Activated naive CD8-positive, alpha-beta T cell treated with anti-CD3 and anti-CD28 coated beads, Interleukin-2, amount 10 ng/mL, durations not matched to agents 7 days and 5 days (primary cell): Measurements from ENCODE around the gene CTNNBL1. TPM values are rescaled to one million over a fixed set of nuclear protein-coding genes. Genes with fewer than 3 reads are reported as not detected.
"Not testable (repeated sequence)": the region's sequence is repeated elsewhere in the genome, so short reads cannot be mapped to it uniquely, and the experiment has no call there.

Experiments used
- ATAC-seq: fragments of 150-1000 bp; cut with Tn5 transposase; one replicate; pipeline ENCODE4 v1.10.0; 2021; ENCODE audit warnings: low read depth, moderate library complexity
- POLR2A ChIA-PET: fragments of 350-600 bp; sonication (Branson Sonifier 250); formaldehyde crosslinking; loops from one replicate; lab custom pipeline; 2021; ENCODE audit warnings: antibody characterized with exemption; lab: Charles Lee
- DNase-seq: peaks from one replicate; pipeline ENCODE4 v3.0.0; 2021
- H3K27ac Mint-ChIP-seq: one replicate; pipeline ENCODE4 v1.8.0; 2022; ENCODE audit warnings: mild to moderate bottlenecking, mixed read lengths
- H3K27me3 Mint-ChIP-seq: one replicate; pipeline ENCODE4 v1.8.0; 2022; ENCODE audit warnings: mild to moderate bottlenecking, moderate library complexity, mixed read lengths
- H3K36me3 Mint-ChIP-seq: one replicate; pipeline ENCODE4 v1.8.0; 2021; ENCODE audit warnings: mild to moderate bottlenecking, mixed read lengths
- H3K4me1 Mint-ChIP-seq: one replicate; pipeline ENCODE4 v1.8.0; 2021; ENCODE audit warnings: mixed read lengths
- H3K4me3 Mint-ChIP-seq: one replicate; pipeline ENCODE4 v1.8.0; 2022; ENCODE audit warnings: mild to moderate bottlenecking, moderate library complexity, mixed read lengths
- H3K9me3 Mint-ChIP-seq: one replicate; pipeline ENCODE4 v1.8.0; 2021; ENCODE audit warnings: mixed read lengths
- total RNA-seq, 2 experiments: library from RNA; stranded (reverse); gene quantifications; one replicate each; pipeline ENCODE4 v1.2.3, GENCODE V29; 2021

Gene CTNNBL1
- total RNA-seq, 2 experiments from 2014 or later: 62.3 to 66.7 TPM

GRCh38 chr20:37704955-37705354 lies 11.1 kb downstream of the CTNNBL1 start:
- Mint-ChIP-seq H3K4me3 (no peak overlapping the region), H3K4me1 (peaks cover 1% of the 10 kb centered on the region), H3K27ac (no peak overlapping the region), H3K9me3 (no peaks in the 10 kb centered on the region), H3K36me3 (peaks cover 13% of the 10 kb centered on the region), H3K27me3 (no peaks in the 10 kb centered on the region)
- ATAC-seq (no peak), DNase-seq (no peak)
- POLR2A ChIA-PET: no interaction called here

- H3K27me3 Mint-ChIP-seq: no peaks in the 10 kb centered on the region
- peaks cover 4% of the 10 kb centered on the region for H3K4me1 Mint-ChIP-seq
- ATAC-seq (no peak), DNase-seq (no peak)
- H3K27ac Mint-ChIP-seq: no peak overlapping the region
- no peaks in the 10 kb centered on the region for H3K9me3 Mint-ChIP-seq
- H3K36me3 Mint-ChIP-seq: peaks cover 22% of the 10 kb centered on the region
- POLR2A ChIA-PET: no interaction called here
- no peak overlapping the region for H3K4me3 Mint-ChIP-seq
Measured at GRCh38 chr20:37706298-37706697, 12.5 kb downstream of the CTNNBL1 start.

GRCh38 chr20:37711001-37711400 lies 17.2 kb downstream of the CTNNBL1 start:
- ATAC-seq (no peak), DNase-seq (no peak)
- POLR2A ChIA-PET: no interaction called here
- Mint-ChIP-seq H3K27ac (no peak overlapping the region), H3K4me3 (no peak overlapping the region), H3K27me3 (no peaks in the 10 kb centered on the region), H3K9me3 (no peaks in the 10 kb centered on the region), H3K4me1 (peaks cover 5% of the 10 kb centered on the region), H3K36me3 (peaks cover 31% of the 10 kb centered on the region)

GRCh38 chr20:37711994-37712964 lies 18.4 kb downstream of the CTNNBL1 start:
- no peak overlapping the region for H3K27ac Mint-ChIP-seq

GRCh38 chr20:37713396-37713795 lies 19.6 kb downstream of the CTNNBL1 start:
- Mint-ChIP-seq H3K9me3 (no peaks in the 10 kb centered on the region), H3K27me3 (no peaks in the 10 kb centered on the region), H3K4me1 (peaks cover 4% of the 10 kb centered on the region), H3K36me3 (peaks cover 28% of the 10 kb centered on the region), H3K4me3 (no peak overlapping the region), H3K27ac (no peak overlapping the region)
- DNase-seq (no peak), ATAC-seq (no peak)
- POLR2A ChIA-PET: interaction anchor here (0.7 kb wide), 1 partner anchor 722 kb away, joined by 3 read pairs; the partner anchor contains the start of gene SNHG17

More at GRCh38 chr20:37711994-37712964, 18.4 kb downstream of the CTNNBL1 start:
- POLR2A ChIA-PET: no interaction called here
- Mint-ChIP-seq H3K4me3 (no peak overlapping the region), H3K36me3 (peaks cover 33% of the 10 kb centered on the region), H3K9me3 (no peaks in the 10 kb centered on the region), H3K4me1 (peaks cover 5% of the 10 kb centered on the region), H3K27me3 (no peaks in the 10 kb centered on the region)
- DNase-seq: no peak
- no peak for ATAC-seq

GRCh38 chr20:37714978-37715672 lies 21.3 kb downstream of the CTNNBL1 start:
- POLR2A ChIA-PET: no interaction called here
- Mint-ChIP-seq H3K27ac (no peak overlapping the region), H3K4me3 (no peak overlapping the region), H3K36me3 (peaks cover 23% of the 10 kb centered on the region), H3K27me3 (no peaks in the 10 kb centered on the region), H3K4me1 (peaks cover 4% of the 10 kb centered on the region), H3K9me3 (no peaks in the 10 kb centered on the region)
- no peak for ATAC-seq
- DNase-seq: no peak

GRCh38 chr20:37721751-37722150 lies 27.9 kb downstream of the CTNNBL1 start:
- Mint-ChIP-seq H3K27ac (no peak overlapping the region), H3K36me3 (peaks cover 10% of the 10 kb centered on the region), H3K4me1 (peaks cover 3% of the 10 kb centered on the region), H3K4me3 (no peak overlapping the region), H3K27me3 (no peaks in the 10 kb centered on the region), H3K9me3 (peaks cover 5% of the 10 kb centered on the region)
- POLR2A ChIA-PET: no interaction called here
- ATAC-seq: no peak
- DNase-seq: no peak

- H3K4me1 Mint-ChIP-seq, H3K27me3 Mint-ChIP-seq, ATAC-seq, POLR2A ChIA-PET, DNase-seq, H3K27ac Mint-ChIP-seq, H3K36me3 Mint-ChIP-seq, H3K4me3 Mint-ChIP-seq, H3K9me3 Mint-ChIP-seq: not testable (repeated sequence)
Measured at GRCh38 chr20:37722312-37722711, 28.5 kb downstream of the CTNNBL1 start.

- H3K36me3 Mint-ChIP-seq: peaks cover 10% of the 10 kb centered on the region
- no peaks in the 10 kb centered on the region for H3K27me3 Mint-ChIP-seq
- DNase-seq (no peak), ATAC-seq (no peak)
- no peak overlapping the region for H3K27ac Mint-ChIP-seq
- no peak overlapping the region for H3K4me3 Mint-ChIP-seq
- peaks cover 3% of the 10 kb centered on the region for H3K4me1 Mint-ChIP-seq
- POLR2A ChIA-PET: no interaction called here
- H3K9me3 Mint-ChIP-seq: peaks cover 5% of the 10 kb centered on the region
Measured at GRCh38 chr20:37723668-37724067, 29.8 kb downstream of the CTNNBL1 start.

- no peak for DNase-seq
- Mint-ChIP-seq H3K36me3 (peaks cover 10% of the 10 kb centered on the region), H3K4me3 (no peak overlapping the region), H3K27me3 (no peaks in the 10 kb centered on the region), H3K27ac (no peak overlapping the region), H3K4me1 (peaks cover 3% of the 10 kb centered on the region), H3K9me3 (peaks cover 5% of the 10 kb centered on the region)
- POLR2A ChIA-PET: no interaction called here
- no peak for ATAC-seq
Measured at GRCh38 chr20:37725165-37725564, 31.3 kb downstream of the CTNNBL1 start.

- peaks cover 3% of the 10 kb centered on the region for H3K4me1 Mint-ChIP-seq
- no peak overlapping the region for H3K27ac Mint-ChIP-seq
- H3K4me3 Mint-ChIP-seq: no peak overlapping the region
- peaks cover 10% of the 10 kb centered on the region for H3K36me3 Mint-ChIP-seq
- no peaks in the 10 kb centered on the region for H3K27me3 Mint-ChIP-seq
- DNase-seq: no peak
- POLR2A ChIA-PET: no interaction called here
- peaks cover 3% of the 10 kb centered on the region for H3K9me3 Mint-ChIP-seq
- ATAC-seq: no peak
Measured at GRCh38 chr20:37725855-37726254, 32.0 kb downstream of the CTNNBL1 start.

- H3K4me1 Mint-ChIP-seq: peaks cover 3% of the 10 kb centered on the region
Measured at GRCh38 chr20:37726321-37726720, 32.5 kb downstream of the CTNNBL1 start.

GRCh38 chr20:37726971-37727956 lies 33.4 kb downstream of the CTNNBL1 start:
- POLR2A ChIA-PET: no interaction called here
- Mint-ChIP-seq H3K27me3 (no peaks in the 10 kb centered on the region), H3K4me1 (peaks cover 7% of the 10 kb centered on the region), H3K27ac (no peak overlapping the region), H3K9me3 (no peaks in the 10 kb centered on the region), H3K36me3 (peaks cover 8% of the 10 kb centered on the region), H3K4me3 (no peak overlapping the region)
- no peak for ATAC-seq
- no peak for DNase-seq

More at GRCh38 chr20:37726321-37726720, 32.5 kb downstream of the CTNNBL1 start:
- POLR2A ChIA-PET: no interaction called here
- DNase-seq: no peak
- no peak for ATAC-seq
- H3K9me3 Mint-ChIP-seq: peaks cover 3% of the 10 kb centered on the region
- no peaks in the 10 kb centered on the region for H3K27me3 Mint-ChIP-seq
- no peak overlapping the region for H3K27ac Mint-ChIP-seq
- H3K4me3 Mint-ChIP-seq: no peak overlapping the region
- peaks cover 10% of the 10 kb centered on the region for H3K36me3 Mint-ChIP-seq
